HG03066 (cell line): ENCODE results near the gene ADCY2.

Source experiments
- ATAC-seq: cut with Tn5 transposase; IDR thresholded peaks from one replicate; pipeline ENCODE4 v1.9.1; 2021; ENCODE audit warnings: low read depth; ENCODE audit not compliant: unreplicated experiment

Gene ADCY2

GRCh38 chr5:7852542-7852941 is 456.6 kb downstream of the ADCY2 start:
- no peak for ATAC-seq

DNA sequence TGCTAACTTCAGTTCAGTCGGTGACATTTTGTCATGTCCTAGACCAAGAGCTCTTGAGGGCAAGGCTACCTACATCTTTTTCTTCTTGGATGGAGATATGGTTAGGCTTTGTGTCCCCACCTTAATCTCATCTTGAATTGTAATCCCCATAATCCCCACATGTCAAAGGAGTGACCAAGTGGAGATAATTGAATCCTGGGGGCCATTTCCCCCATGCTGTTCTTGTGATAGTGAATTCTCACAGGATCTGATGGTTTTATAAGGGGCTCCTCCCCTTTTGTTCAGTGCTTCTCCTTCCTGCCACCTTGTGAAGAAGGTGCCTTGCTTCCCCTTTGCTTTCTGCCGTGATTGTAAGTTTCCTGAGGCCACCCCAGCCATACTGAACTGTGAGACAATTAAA is 457.1 kb downstream of the ADCY2 start:
- no peak for ATAC-seq

DNA sequence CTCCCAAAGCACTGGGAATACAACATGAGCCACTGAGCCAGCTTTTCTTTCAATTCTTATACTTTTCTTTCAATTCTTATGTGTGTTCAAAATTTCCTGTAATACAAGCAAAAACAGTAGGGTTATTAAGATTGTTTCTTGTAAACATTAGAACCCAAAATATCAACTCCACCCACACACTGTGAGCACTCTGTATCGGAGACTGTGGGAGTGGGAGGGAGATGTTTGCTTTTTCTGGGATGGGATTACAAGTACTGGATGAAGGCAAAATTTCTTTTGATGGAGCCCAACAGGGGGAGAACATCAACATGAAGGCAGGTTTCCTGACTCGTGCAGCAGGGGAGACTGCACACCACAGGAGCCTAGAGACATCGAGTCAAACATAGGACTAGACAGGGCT is 459.7 kb downstream of the ADCY2 start:
- ATAC-seq: no peak

DNA sequence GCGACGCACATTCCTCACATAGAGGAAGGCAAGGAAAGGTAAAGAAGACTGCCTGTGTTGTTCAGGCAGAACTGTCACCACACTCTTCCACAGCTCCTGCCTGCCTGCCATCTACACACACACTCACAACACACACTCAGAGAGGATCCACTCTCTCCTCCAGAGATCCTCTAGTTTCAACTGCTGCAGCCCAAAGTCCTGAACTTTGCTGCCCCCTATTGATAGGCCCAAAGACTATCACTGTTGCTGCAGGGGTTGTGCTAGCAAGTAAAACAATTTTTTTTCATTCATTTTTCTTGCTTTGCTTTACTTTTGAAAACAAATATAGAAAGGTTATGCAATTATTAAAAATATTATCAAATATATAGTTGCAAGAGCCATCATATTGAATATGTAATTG is 460.9 kb downstream of the ADCY2 start:
- ATAC-seq: no peak

DNA sequence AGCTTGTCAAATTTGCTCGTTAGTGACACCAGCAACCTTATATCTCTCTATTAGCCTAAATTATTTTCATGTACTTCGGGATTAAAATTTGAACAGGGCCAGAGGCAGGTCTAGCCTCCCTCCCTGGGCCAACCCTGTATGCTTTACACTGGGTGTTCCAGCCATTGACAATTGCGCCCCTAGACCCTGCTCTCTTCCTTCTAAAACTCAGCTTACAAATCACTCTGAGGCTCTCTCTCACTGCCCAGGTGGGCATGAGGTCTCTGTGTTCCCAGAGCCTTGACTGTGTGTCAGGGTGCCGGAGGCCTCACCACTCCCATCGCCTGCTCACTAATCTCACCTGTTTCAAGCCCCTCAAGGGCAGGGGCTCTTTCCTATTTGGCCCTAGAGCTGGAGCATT is 461.4 kb downstream of the ADCY2 start:
- no peak for ATAC-seq

DNA sequence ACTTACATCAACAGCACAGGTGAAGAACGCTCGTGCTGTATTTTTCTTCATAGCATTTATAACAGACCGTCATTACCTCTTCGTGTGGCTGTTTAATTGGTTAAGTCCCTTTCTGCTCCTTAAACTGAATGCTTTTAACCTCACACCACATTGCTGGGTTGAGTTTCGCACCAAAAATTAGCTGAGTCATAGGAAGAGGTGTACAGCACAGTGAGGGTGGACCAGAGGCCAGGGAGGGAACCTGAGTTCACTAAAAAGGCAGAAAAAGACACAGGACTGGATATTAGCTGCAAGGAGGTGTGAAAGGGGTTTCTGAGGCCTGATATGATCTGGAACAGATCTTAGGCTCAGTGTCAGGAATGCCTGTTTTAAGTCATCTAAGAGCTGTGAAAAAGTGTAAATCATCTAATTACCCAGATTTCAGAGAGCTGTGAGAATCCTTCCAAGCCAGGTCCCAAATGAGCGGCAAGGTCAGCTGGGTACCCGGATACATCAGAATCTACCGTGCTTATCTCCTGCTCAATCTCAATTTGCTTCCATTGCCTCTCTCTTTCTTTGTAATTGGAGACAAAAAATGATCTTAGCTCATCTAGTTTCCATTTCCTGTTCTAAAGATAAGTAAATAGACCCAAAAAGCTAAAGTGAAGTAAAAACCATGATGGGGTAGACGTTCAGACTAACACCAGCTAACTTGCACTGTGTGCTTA is 462.1 kb downstream of the ADCY2 start:
- ATAC-seq: no peak

DNA sequence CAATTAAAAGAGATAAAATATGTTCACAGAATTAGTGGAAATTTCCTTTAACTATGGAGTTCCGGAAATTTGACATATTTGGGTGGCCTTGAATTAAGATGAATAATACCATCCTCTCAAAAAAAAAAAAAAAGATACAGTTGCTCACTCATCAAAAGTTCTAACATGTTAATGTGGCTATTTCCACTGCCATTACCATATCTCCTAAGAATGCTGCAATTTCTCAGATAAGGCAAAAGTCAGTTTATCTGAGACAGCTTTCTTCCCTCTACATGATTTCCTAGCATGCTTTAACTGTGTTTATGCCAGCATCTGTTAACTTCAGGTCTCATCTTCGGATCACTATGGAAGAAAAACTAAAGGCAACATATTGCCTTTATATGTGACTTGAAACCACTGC is 470.3 kb downstream of the ADCY2 start:
- no peak for ATAC-seq

DNA sequence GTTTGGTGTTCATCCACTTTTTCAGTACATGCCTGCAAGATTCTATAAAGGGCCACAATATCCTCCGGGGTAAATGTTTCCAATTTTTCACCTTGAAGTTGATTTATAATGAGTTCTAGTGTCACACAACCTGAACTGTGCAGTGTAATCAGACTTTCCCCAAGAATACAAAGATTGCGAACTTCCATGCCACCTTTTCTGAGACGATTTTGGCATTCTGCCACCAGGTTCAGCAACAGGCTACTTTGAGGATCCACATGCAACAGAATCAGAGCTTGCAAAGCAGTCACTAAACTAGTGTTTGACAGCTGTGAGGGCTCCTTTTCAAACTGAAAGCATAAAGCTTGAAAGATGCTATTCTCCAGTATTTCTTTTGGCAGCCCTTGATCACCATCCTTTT is 471.3 kb downstream of the ADCY2 start:
- ATAC-seq: no peak

DNA sequence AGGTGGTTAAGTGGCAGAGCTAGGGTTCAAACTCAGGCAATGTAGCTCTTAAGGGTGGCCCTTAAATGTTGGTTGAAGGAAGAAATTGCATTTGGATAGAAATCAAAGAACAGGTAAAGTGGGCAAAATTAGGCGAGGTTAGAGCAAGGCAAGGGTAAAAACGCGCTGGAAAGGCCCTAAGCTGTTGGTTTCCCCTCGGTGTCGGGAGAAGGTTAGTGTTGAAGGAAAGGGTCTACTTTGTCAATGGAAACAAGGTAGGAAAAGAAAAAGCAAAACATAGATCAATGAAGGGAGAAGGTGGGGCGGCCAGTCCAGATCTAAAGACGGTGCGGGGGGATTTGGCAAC is 472.5 kb downstream of the ADCY2 start:
- peak; percentile 0 for ATAC-seq

DNA sequence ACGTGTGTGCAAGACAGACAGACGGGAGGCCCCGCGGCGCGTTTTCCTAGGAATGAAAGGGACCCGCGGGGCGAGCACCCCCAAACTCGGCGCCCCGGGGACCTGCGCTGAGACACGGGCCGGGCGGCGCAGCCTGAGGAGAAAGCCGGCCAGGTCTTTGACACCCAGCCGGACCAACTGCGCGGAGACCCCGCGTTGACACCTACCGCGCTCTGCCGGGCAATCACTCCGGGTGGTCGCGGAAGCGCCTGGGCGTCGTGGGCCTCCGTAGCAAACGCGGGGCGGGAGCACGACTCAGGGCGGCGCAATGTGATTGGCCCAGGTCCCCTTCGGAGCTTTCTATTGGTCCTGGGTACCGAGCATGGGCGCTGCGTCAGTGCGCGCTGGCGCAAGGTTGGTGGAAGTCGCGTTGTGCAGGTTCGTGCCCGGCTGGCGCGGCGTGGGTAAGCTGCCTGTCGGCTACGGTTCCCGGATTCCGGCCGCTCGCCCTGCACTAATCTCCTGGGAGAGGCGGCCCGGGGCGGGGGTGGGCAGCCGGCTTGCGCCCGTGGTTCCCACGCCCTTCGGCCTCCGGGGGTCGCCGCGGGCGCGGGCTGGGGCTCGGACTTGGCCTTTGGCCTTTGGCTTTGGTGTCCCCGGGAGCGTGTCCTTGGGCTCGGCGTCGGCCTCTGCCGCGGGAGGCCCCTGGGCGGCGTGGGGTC is 473.0 kb downstream of the ADCY2 start, which contains the start of the genes FASTKD3 and MTRR:
FASTKD3 (minus strand) TSS at position 259 of the 701 bp plus-strand sequence. CDS start 948 bp downstream, outside the sequence.
MTRR (plus strand) TSS at position 376 of the 701 bp plus-strand sequence. CDS start 1,647 bp downstream, outside the sequence.
- ATAC-seq: peak; percentile 96

GRCh38 chr5:7869474-7870136 is 473.7 kb downstream of the ADCY2 start:
- ATAC-seq: peak; percentile 26

GRCh38 chr5:7871653-7872052 is 475.7 kb downstream of the ADCY2 start:
- ATAC-seq: peak; percentile 29

GRCh38 chr5:7872517-7873130 is 476.7 kb downstream of the ADCY2 start:
- ATAC-seq: no peak

DNA sequence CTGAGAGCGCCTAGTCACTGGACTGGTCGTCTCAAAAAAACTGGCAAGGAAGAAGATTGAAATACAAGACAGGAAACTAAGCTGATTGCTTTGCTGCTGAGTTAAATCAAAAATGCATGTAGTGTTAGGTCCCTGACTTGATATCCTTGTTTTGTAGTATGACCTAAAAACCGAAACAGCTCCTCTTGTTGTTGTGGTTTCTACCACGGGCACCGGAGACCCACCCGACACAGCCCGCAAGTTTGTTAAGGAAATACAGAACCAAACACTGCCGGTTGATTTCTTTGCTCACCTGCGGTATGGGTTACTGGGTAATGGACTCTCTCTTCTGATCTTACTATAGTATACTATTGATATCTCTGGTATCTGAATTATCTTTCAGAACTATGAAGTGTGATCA is 477.3 kb downstream of the ADCY2 start:
- no peak for ATAC-seq

DNA sequence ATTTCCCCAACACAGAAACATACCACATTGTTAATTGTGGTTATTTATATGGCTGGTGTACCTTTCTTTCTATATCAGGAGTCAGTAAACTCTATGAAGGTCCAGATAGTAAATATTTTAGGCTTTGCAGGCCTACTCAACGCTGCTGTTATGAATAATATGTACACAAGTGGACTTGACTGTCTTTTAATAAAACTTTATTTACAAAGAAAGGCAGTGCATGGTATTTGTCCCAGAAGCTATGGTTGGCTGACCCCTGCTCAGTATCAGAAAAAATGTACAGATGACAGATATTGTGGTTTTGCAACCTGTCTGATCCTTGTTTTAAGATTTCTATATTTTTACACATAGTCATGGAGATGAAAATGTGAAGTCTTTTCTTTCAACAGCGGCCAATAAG is 478.7 kb downstream of the ADCY2 start:
- no peak for ATAC-seq

DNA sequence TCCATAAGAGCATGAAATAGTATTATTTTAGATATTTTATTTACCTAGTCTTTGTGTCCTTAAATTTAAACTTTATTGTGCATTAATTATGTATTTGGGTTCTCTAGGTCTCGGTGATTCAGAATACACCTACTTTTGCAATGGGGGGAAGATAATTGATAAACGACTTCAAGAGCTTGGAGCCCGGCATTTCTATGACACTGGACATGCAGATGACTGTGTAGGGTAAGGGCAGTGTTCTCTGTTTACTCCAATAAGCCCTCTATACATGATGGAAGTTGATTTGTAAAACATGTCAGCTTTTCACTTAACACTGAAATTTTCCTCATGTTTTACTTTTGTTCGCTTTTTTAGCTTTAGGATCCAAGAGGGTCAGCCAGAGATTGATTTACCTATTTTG is 479.2 kb downstream of the ADCY2 start:
- ATAC-seq: no peak

- ATAC-seq: no peak
These were observed 480.9 kb downstream of the ADCY2 start for GRCh38 chr5:7876867-7877266.

DNA sequence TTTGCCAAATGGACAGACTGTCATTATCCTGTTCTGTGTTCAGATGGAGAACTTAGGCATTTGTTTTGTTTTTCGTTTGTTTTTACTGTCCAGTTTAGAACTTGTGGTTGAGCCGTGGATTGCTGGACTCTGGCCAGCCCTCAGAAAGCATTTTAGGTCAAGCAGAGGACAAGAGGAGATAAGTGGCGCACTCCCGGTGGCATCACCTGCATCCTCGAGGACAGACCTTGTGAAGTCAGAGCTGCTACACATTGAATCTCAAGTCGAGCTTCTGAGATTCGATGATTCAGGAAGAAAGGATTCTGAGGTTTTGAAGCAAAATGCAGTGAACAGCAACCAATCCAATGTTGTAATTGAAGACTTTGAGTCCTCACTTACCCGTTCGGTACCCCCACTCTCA is 481.9 kb downstream of the ADCY2 start:
- no peak for ATAC-seq

- ATAC-seq: peak; percentile 99
These were observed 482.5 kb downstream of the ADCY2 start for GRCh38 chr5:7878381-7878873.
